GM12878 (cell line): Measurements from ENCODE around the gene SIX5. TPM values are rescaled to one million over a fixed set of nuclear protein-coding genes. Genes with fewer than 3 reads are reported as not detected.

Experiments used
- CREB1 ChIP-seq: IDR thresholded peaks from 2 replicates; pipeline ENCODE4 v1.6.1; 2012; ENCODE audit warnings: low read depth, mild to moderate bottlenecking, inconsistent platforms
- ELK1 ChIP-seq: IDR thresholded peaks from 2 replicates; pipeline ENCODE4 v1.6.1; 2012; ENCODE audit warnings: low read depth, low read length, improper control_type of control experiment
- GATAD2B ChIP-seq: fragments of 450-650 bp; conservative IDR thresholded peaks from 2 replicates; pipeline ENCODE4 v1.6.1; 2017; ENCODE audit warnings: low read depth, mild to moderate bottlenecking, moderate library complexity
- HDAC2 ChIP-seq: fragments of 200-600 bp; sonication (generic); IDR thresholded peaks from 2 replicates; pipeline ENCODE4 v1.6.1; 2017
- IKZF2 ChIP-seq, 2 experiments: fragments of 450-650 bp; IDR thresholded peaks; 2 replicates each; pipeline ENCODE4 v1.6.1; 2017; ENCODE audit warnings: mild to moderate bottlenecking in 2 of 2, moderate library complexity in 2 of 2
- LARP7 ChIP-seq: fragments of 450-650 bp; IDR thresholded peaks from 2 replicates; pipeline ENCODE4 v1.6.1; 2017; ENCODE audit warnings: mild to moderate bottlenecking
- RB1 ChIP-seq: fragments of 450-650 bp; formaldehyde crosslinking; IDR thresholded peaks from 2 replicates; pipeline ENCODE4 v1.6.1; 2017; ENCODE audit warnings: mild to moderate bottlenecking, borderline replicate concordance
- RELB ChIP-seq: fragments of 450-650 bp; IDR thresholded peaks from 2 replicates; pipeline ENCODE4 v1.6.1; 2017; ENCODE audit warnings: low read depth, mild to moderate bottlenecking, moderate library complexity
- RFX5 ChIP-seq: IDR thresholded peaks from 2 replicates; pipeline ENCODE4 v1.6.1; 2011; ENCODE audit warnings: low read depth, low read length, improper control_type of control experiment
- SMAD1 ChIP-seq: fragments of 450-650 bp; IDR thresholded peaks from 2 replicates; pipeline ENCODE4 v1.6.1; 2018; ENCODE audit warnings: mild to moderate bottlenecking, low read depth; ENCODE audit not compliant: partially characterized antibody
- TBL1XR1 ChIP-seq: IDR thresholded peaks from 2 replicates; pipeline ENCODE4 v1.6.1; 2012; ENCODE audit warnings: low read depth, low read length, improper control_type of control experiment
- TCF7 ChIP-seq: IDR thresholded peaks from 2 replicates; pipeline ENCODE4 v1.6.1; 2014; ENCODE audit warnings: antibody characterized with exemption, borderline replicate concordance
- USF2 ChIP-seq: IDR thresholded peaks from 2 replicates; pipeline ENCODE4 v1.6.1; 2011; ENCODE audit warnings: low read depth, low read length, improper control_type of control experiment, borderline replicate concordance
- WRNIP1 ChIP-seq: IDR thresholded peaks from 2 replicates; pipeline ENCODE4 v1.6.1; 2011; ENCODE audit warnings: low read depth, low read length, improper control_type of control experiment, borderline replicate concordance
- ZBTB40 ChIP-seq: fragments of 450-650 bp; IDR thresholded peaks from 2 replicates; pipeline ENCODE4 v1.6.1; 2016; ENCODE audit warnings: mild to moderate bottlenecking, moderate library complexity, borderline replicate concordance
- ZNF384 ChIP-seq: IDR thresholded peaks from 2 replicates; pipeline ENCODE4 v1.6.1; 2012; ENCODE audit warnings: low read depth, mild to moderate bottlenecking, low read length, improper control_type of control experiment, borderline replicate concordance
- ZNF687 ChIP-seq: fragments of 450-650 bp; IDR thresholded peaks from 2 replicates; pipeline ENCODE4 v1.6.1; 2017; ENCODE audit warnings: mild to moderate bottlenecking, moderate library complexity
- polyA plus RNA-seq, 11 experiments: library from polyadenylated mRNA; depleted of rRNA in 4 of 11; unstranded in 6 of 11; stranded (reverse) in 5 of 11; fragments of >200 nt; fragmentation: Nextera tagmentation in 4 of 11; fragmentation: Illumina TruSeq in 1 of 11; extraction: Ambion mirVana in 4 of 11; extraction: Trizol in 1 of 11; gene quantifications; 1 replicate in 1 of 11; 2 replicates in 10 of 11; pipeline versions ENCODE4 v1.2.1 to v1.2.3, GENCODE V29; 2011 to 2016; ENCODE audit warnings: inconsistent platforms in 2 of 11, missing spikeins in 2 of 11, low read depth in 1 of 11
- total RNA-seq, 4 experiments: library from RNA; depleted of rRNA in 3 of 4; stranded (reverse); fragments of >200 nt in 3 of 4; fragmentation: Illumina TruSeq in 1 of 4; extraction: Trizol in 1 of 4; gene quantifications; 2 replicates each; pipeline versions ENCODE4 v1.2.1 to v1.2.3, GENCODE V29; 2013 to 2021

SIX5 gene
- total and polyA plus RNA-seq, 10 of the 15 experiments (the other 5 are each of a cell fraction or from before 2014, with no cell fraction given): 1.9 to 10.5 (median 3.0) TPM; not detected in 2

- no peak for TF ChIP-seq ZBTB40
- TF ChIP-seq CREB1: peak; percentile 70
- no peak for TF ChIP-seq HDAC2
- TF ChIP-seq USF2: no peak
- no peak for TF ChIP-seq ZNF384
- TF ChIP-seq ELK1: no peak
- peak; percentile 52 for TF ChIP-seq RFX5
- TF ChIP-seq LARP7: peak; percentile 50
- 0 out of 4 replicates have a peak, but pooled peaks of 1 of the 2 experiments have one; percentile 0 for TF ChIP-seq IKZF2 (IDR thresholded peaks at IDR 0.05)
- no peak for TF ChIP-seq TBL1XR1
- TF ChIP-seq WRNIP1: no peak
- TF ChIP-seq TCF7: no peak
- TF ChIP-seq GATAD2B: peak; percentile 27
- TF ChIP-seq RB1: no peak
- TF ChIP-seq RELB: 0 out of 2 replicates have a peak, but pooled peaks have one; percentile 16
- 0 out of 2 replicates have a peak, but pooled peaks have one; percentile 39 for TF ChIP-seq ZNF687
- no peak for TF ChIP-seq SMAD1
Measured at GRCh38 chr19:45770192-45771101, 1.4 kb upstream of the SIX5 start (continued).
